ENCODE data around the gene MBD5.

MBD5 gene

GRCh38 chr2:148509288-148509902 lies 488.5 kb downstream of the MBD5 start:
- Histone ChIP-seq H3K4me3 (peak overlapping the region; percentile 15), H3K27me3 (ENCODE audit: low read depth) (no peaks in the 10 kb centered on the region), H3K9me3 (no peaks in the 10 kb centered on the region), H3K36me3 (replicated peaks) (no peaks in the 10 kb centered on the region), H3K4me1 (peaks cover 5% of the 10 kb centered on the region)
- DNase-seq (ENCODE audit: low spot score in 2 of 2): peak; percentile 86 to 92
- in situ Hi-C loops (cut with MboI; ENCODE audit: low sequenced_read_pairs): loop anchor here (25.0 kb wide), 1 partner anchor 522 kb away; no protein-coding TSS in a partner anchor

GRCh38 chr2:148511883-148512282 lies 491.0 kb downstream of the MBD5 start:
- Histone ChIP-seq H3K4me1 (peaks cover 5% of the 10 kb centered on the region), H3K9me3 (no peaks in the 10 kb centered on the region), H3K27me3 (ENCODE audit: low read depth) (no peaks in the 10 kb centered on the region), H3K36me3 (replicated peaks) (no peaks in the 10 kb centered on the region), H3K4me3 (no peak overlapping the region)
- DNase-seq (ENCODE audit: low spot score in 2 of 2): no peak
- in situ Hi-C loops (cut with MboI; ENCODE audit: low sequenced_read_pairs): loop anchor here (25.0 kb wide), 1 partner anchor 525 kb away; no protein-coding TSS in a partner anchor

DNA sequence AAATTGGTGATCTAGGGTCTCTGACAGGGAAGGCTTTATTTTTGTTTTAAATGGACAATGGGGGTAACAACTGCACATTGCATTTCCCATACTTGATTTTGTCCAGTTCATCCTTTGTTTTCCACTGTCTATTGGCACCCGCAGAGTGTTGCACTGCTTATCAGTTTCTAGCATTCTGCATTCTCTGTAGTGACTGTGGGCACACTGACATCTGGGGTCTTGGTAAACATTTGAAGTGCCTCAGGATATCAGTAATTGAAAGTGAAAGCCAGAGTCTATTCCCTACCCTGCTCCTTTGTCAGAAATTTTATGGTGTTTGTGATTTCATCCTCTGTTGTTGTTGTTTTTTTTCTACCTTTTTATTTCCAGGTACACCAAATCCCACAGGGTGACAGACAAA lies 491.6 kb downstream of the MBD5 start:
- Histone ChIP-seq H3K4me3 (no peak overlapping the region), H3K4me1 (peaks cover 5% of the 10 kb centered on the region), H3K27me3 (ENCODE audit: low read depth) (no peaks in the 10 kb centered on the region), H3K9me3 (no peaks in the 10 kb centered on the region), H3K36me3 (replicated peaks) (no peaks in the 10 kb centered on the region)
- in situ Hi-C loops (cut with MboI; ENCODE audit: low sequenced_read_pairs): loop anchor here (25.0 kb wide), 1 partner anchor 525 kb away; no protein-coding TSS in a partner anchor
- DNase-seq (ENCODE audit: low spot score in 2 of 2): no peak

DNA sequence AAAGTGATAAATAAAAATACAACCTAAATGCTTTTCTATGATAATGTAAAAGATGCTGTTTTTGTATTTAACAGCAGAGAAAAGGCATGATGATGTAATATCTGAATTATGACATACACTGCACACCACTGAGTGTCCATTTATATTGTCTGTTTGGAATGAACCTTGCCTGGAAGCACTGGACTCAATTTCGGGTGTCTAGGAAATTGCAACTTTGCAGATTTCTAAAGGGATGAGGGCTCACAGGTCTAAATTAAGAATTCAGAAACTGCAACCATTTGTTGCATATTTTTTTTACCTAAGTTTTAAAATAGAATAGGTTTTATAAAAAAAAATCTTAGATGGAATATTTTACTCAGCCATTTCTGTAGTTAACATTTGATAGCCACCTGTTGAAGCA lies 492.5 kb downstream of the MBD5 start:
- H3K4me3 ChIP-seq: no peak overlapping the region
- no peaks in the 10 kb centered on the region for H3K36me3 ChIP-seq (replicated peaks)
- no peaks in the 10 kb centered on the region for H3K27me3 ChIP-seq (ENCODE audit: low read depth)
- in situ Hi-C loops (cut with MboI; ENCODE audit: low sequenced_read_pairs): loop anchor here (25.0 kb wide), 1 partner anchor 526 kb away; no protein-coding TSS in a partner anchor
- H3K9me3 ChIP-seq: no peaks in the 10 kb centered on the region
- H3K4me1 ChIP-seq: peaks cover 5% of the 10 kb centered on the region
- DNase-seq (ENCODE audit: low spot score in 2 of 2): no peak

- Histone ChIP-seq H3K4me1 (no peaks in the 10 kb centered on the region), H3K9me3 (no peaks in the 10 kb centered on the region), H3K27me3 (ENCODE audit: low read depth) (no peaks in the 10 kb centered on the region), H3K4me3 (no peak overlapping the region), H3K36me3 (replicated peaks) (no peaks in the 10 kb centered on the region)
- DNase-seq (ENCODE audit: low spot score in 2 of 2): no peak
- in situ Hi-C loops (cut with MboI; ENCODE audit: low sequenced_read_pairs): loop anchor here (25.0 kb wide), 1 partner anchor 528 kb away; no protein-coding TSS in a partner anchor
Measured at GRCh38 chr2:148515120-148515519, 494.2 kb downstream of the MBD5 start.

- Histone ChIP-seq H3K36me3 (replicated peaks) (no peaks in the 10 kb centered on the region), H3K4me3 (no peak overlapping the region), H3K4me1 (no peaks in the 10 kb centered on the region), H3K27me3 (ENCODE audit: low read depth) (no peaks in the 10 kb centered on the region), H3K9me3 (no peaks in the 10 kb centered on the region)
- in situ Hi-C loops (cut with MboI; ENCODE audit: low sequenced_read_pairs): loop anchor here (25.0 kb wide), 1 partner anchor 529 kb away; no protein-coding TSS in a partner anchor
- no peak for DNase-seq (ENCODE audit: low spot score in 2 of 2)
Measured at GRCh38 chr2:148515976-148516375, 495.1 kb downstream of the MBD5 start.

- no peaks in the 10 kb centered on the region for H3K27me3 ChIP-seq (ENCODE audit: low read depth)
- no peaks in the 10 kb centered on the region for H3K36me3 ChIP-seq (replicated peaks)
- H3K4me3 ChIP-seq: no peak overlapping the region
- H3K9me3 ChIP-seq: no peaks in the 10 kb centered on the region
- in situ Hi-C loops (cut with MboI; ENCODE audit: low sequenced_read_pairs): loop anchor here (25.0 kb wide), 1 partner anchor 530 kb away; no protein-coding TSS in a partner anchor
- no peaks in the 10 kb centered on the region for H3K4me1 ChIP-seq
- DNase-seq (ENCODE audit: low spot score in 2 of 2): no peak
Measured at GRCh38 chr2:148517296-148517695, 496.4 kb downstream of the MBD5 start.

DNA sequence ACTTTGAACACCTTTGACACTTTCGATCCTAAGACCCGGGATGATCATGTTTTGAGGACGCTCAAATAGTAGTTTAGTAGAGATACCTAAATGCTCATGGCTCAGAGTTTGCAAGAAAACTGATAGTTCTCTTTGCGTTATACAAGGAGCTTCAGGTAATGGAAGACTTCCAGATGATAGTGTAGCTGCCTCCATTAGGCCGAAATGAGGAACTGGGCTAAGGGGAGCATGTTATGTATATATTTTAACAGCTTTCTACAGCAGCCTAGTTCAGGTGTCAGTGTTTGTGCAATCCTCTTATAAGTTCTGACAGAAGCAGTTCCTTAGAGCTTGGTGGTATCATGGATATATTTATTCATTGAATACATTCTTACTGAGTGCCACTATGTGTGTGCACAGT lies 496.9 kb downstream of the MBD5 start:
- Histone ChIP-seq H3K36me3 (replicated peaks) (no peaks in the 10 kb centered on the region), H3K4me1 (peaks cover 4% of the 10 kb centered on the region), H3K27me3 (ENCODE audit: low read depth) (no peaks in the 10 kb centered on the region), H3K9me3 (no peaks in the 10 kb centered on the region), H3K4me3 (no peak overlapping the region)
- in situ Hi-C loops (cut with MboI; ENCODE audit: low sequenced_read_pairs): loop anchor here (25.0 kb wide), 1 partner anchor 531 kb away; no protein-coding TSS in a partner anchor
- no peak for DNase-seq (ENCODE audit: low spot score in 2 of 2)

GRCh38 chr2:148519013-148519412 lies 498.1 kb downstream of the MBD5 start:
- H3K4me3 ChIP-seq: no peak overlapping the region
- no peaks in the 10 kb centered on the region for H3K9me3 ChIP-seq
- in situ Hi-C loops (cut with MboI; ENCODE audit: low sequenced_read_pairs): loop anchor here (25.0 kb wide), 1 partner anchor 532 kb away; no protein-coding TSS in a partner anchor
- H3K4me1 ChIP-seq: peaks cover 10% of the 10 kb centered on the region
- no peak for DNase-seq (ENCODE audit: low spot score in 2 of 2)
- no peaks in the 10 kb centered on the region for H3K27me3 ChIP-seq (ENCODE audit: low read depth)
- no peaks in the 10 kb centered on the region for H3K36me3 ChIP-seq (replicated peaks)

- DNase-seq (ENCODE audit: low spot score in 2 of 2): no peak
- H3K9me3 ChIP-seq: no peaks in the 10 kb centered on the region
- H3K27me3 ChIP-seq (ENCODE audit: low read depth): no peaks in the 10 kb centered on the region
- in situ Hi-C loops (cut with MboI; ENCODE audit: low sequenced_read_pairs): loop anchor here (25.0 kb wide), 1 partner anchor 534 kb away; no protein-coding TSS in a partner anchor
- peaks cover 10% of the 10 kb centered on the region for H3K4me1 ChIP-seq
- H3K36me3 ChIP-seq (replicated peaks): no peaks in the 10 kb centered on the region
- no peak overlapping the region for H3K4me3 ChIP-seq
Measured at GRCh38 chr2:148521181-148521580, 500.3 kb downstream of the MBD5 start.

- Histone ChIP-seq H3K4me3 (no peak overlapping the region), H3K9me3 (no peaks in the 10 kb centered on the region), H3K27me3 (ENCODE audit: low read depth) (no peaks in the 10 kb centered on the region), H3K36me3 (replicated peaks) (no peaks in the 10 kb centered on the region), H3K4me1 (peaks cover 10% of the 10 kb centered on the region)
- in situ Hi-C loops (cut with MboI; ENCODE audit: low sequenced_read_pairs): loop anchor here (25.0 kb wide), 1 partner anchor 536 kb away; no protein-coding TSS in a partner anchor
- peak; percentile 45 to 74 for DNase-seq (ENCODE audit: low spot score in 2 of 2)
Measured at GRCh38 chr2:148523315-148523714, 502.4 kb downstream of the MBD5 start.

GRCh38 chr2:148524519-148524919 lies 503.6 kb downstream of the MBD5 start:
- no peaks in the 10 kb centered on the region for H3K9me3 ChIP-seq
- no peaks in the 10 kb centered on the region for H3K27me3 ChIP-seq (ENCODE audit: low read depth)
- H3K4me3 ChIP-seq: no peak overlapping the region
- in situ Hi-C loops (cut with MboI; ENCODE audit: low sequenced_read_pairs): loop anchor here (25.0 kb wide), 1 partner anchor 537 kb away; no protein-coding TSS in a partner anchor
- peaks cover 10% of the 10 kb centered on the region for H3K4me1 ChIP-seq
- H3K36me3 ChIP-seq (replicated peaks): no peaks in the 10 kb centered on the region
- no peak for DNase-seq (ENCODE audit: low spot score in 2 of 2)

DNA sequence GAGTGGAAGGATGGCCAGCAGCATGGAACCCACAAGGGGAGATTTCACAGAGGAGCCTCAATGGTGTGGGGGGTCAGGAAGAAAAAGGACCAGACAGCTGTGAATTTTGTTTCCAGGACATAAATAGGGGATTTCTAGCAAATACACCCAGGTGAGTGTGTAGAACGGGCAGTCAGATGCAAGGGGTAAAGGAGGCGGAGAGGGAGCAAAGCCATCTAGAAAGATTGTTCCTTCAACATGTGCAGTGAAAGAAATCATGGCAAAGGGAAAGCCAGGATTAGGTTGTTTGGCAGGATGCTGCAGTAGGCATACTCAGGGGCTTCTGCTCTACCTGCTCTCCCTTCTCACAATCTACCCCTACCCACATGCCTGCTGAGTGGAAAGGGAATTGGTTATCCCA lies 504.2 kb downstream of the MBD5 start:
- Histone ChIP-seq H3K9me3 (no peaks in the 10 kb centered on the region), H3K36me3 (replicated peaks) (no peaks in the 10 kb centered on the region), H3K27me3 (ENCODE audit: low read depth) (no peaks in the 10 kb centered on the region), H3K4me3 (no peak overlapping the region), H3K4me1 (peaks cover 10% of the 10 kb centered on the region)
- in situ Hi-C loops (cut with MboI; ENCODE audit: low sequenced_read_pairs): no loop called here
- DNase-seq (ENCODE audit: low spot score in 2 of 2): no peak

- Histone ChIP-seq H3K4me1 (peaks cover 10% of the 10 kb centered on the region), H3K4me3 (no peak overlapping the region), H3K36me3 (replicated peaks) (no peaks in the 10 kb centered on the region), H3K9me3 (no peaks in the 10 kb centered on the region), H3K27me3 (ENCODE audit: low read depth) (no peaks in the 10 kb centered on the region)
- DNase-seq (ENCODE audit: low spot score in 2 of 2): no peak
- in situ Hi-C loops (cut with MboI; ENCODE audit: low sequenced_read_pairs): no loop called here
Measured at GRCh38 chr2:148526509-148527346, 505.8 kb downstream of the MBD5 start.
